ACC112 (cell line): Measurements from ENCODE around the gene SEC61A2.

Experiments
- H2AFZ ChIP-seq: fragments of 200-600 bp; sonication (generic); one replicate; pipeline ENCODE4 v1.6.0; 2017; ENCODE audit warnings: antibody characterized with exemption, low read length; ENCODE audit not compliant: unreplicated experiment
- H3K27ac ChIP-seq: fragments of 200-600 bp; sonication (generic); 2 replicates; pipeline ENCODE4 v1.5.1; 2014; ENCODE audit warnings: low read depth, mild to moderate bottlenecking, antibody characterized with exemption, low read length, moderate library complexity
- H3K27me3 ChIP-seq: fragments of 200-600 bp; sonication (generic); 2 replicates; pipeline ENCODE4 v1.6.1; 2014; ENCODE audit warnings: mild to moderate bottlenecking, antibody characterized with exemption, low read length, moderate library complexity, mixed read lengths; ENCODE audit not compliant: insufficient read depth
- H3K36me3 ChIP-seq: fragments of 200-600 bp; sonication (generic); 2 replicates; pipeline ENCODE4 v1.6.1; 2016; ENCODE audit warnings: mild to moderate bottlenecking, antibody characterized with exemption, low read length, moderate library complexity, mixed read lengths; ENCODE audit not compliant: insufficient read depth
- H3K4me1 ChIP-seq: fragments of 200-600 bp; sonication (generic); one replicate; pipeline ENCODE4 v1.6.1; 2016; ENCODE audit warnings: low read length, mixed read lengths; ENCODE audit not compliant: insufficient read depth, unreplicated experiment, control insufficient read depth
- H3K4me3 ChIP-seq: fragments of 200-600 bp; sonication (generic); 2 replicates; pipeline ENCODE4 v1.5.1; 2014; ENCODE audit warnings: mild to moderate bottlenecking, low read depth, low read length
- H3K79me2 ChIP-seq: fragments of 200-600 bp; sonication (generic); one replicate; pipeline ENCODE4 v1.6.0; 2016; ENCODE audit warnings: low read length; ENCODE audit not compliant: control insufficient read depth, unreplicated experiment, insufficient read depth

The SEC61A2 gene

DNA sequence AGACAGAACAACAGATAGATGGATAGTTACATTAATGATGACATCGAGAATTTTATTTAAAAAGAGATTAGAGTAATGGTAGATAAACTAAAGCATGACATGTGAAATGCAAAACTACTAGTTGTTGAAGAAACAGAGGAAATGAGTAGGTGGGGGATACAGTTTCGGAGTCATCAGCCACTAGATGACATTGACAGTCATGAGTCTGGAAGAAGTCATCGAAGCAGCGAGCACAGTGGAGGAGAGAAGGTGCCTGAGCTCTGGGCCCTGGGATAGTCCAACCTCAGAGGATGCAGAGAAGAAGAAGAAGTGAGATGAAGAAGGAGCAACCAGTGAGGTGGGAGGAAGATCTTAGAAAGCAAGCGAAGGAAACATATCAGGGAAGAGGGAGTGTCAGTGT lies 20.2 kb upstream of the SEC61A2 start:
- Histone ChIP-seq H3K27me3 (no peaks in the 10 kb centered on the region), H3K4me3 (no peak overlapping the region), H2AFZ (no peak overlapping the region), H3K27ac (no peak overlapping the region), H3K36me3 (no peaks in the 10 kb centered on the region), H3K79me2 (no peaks in the 10 kb centered on the region), H3K4me1 (no peaks in the 10 kb centered on the region)

- Histone ChIP-seq H3K4me1 (no peaks in the 10 kb centered on the region), H3K27ac (no peak overlapping the region), H3K4me3 (no peak overlapping the region), H3K27me3 (no peaks in the 10 kb centered on the region), H3K79me2 (no peaks in the 10 kb centered on the region), H3K36me3 (no peaks in the 10 kb centered on the region), H2AFZ (no peak overlapping the region)
These were observed 17.9 kb upstream of the SEC61A2 start for GRCh38 chr10:12111528-12111927.

DNA sequence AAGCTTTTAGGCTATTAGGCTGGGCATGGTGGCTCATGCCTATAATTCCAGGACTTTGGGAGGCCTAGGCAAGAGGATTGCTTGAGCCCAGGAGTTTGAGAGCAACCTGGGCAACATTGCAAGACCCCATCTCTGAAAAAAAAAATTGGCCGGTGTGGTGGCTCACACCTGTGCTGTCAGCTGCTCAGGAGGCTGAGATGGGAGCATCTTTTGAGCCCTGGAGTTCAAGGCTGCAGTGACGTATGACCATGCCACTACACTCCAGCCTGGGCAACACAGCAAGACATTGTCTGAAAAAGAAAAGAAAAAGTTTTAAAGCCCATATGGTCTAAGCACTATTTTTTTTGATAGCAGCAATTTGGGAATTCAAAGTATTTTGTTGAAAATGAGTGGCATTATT lies 15.8 kb upstream of the SEC61A2 start:
- H3K4me3 ChIP-seq: no peak overlapping the region
- no peaks in the 10 kb centered on the region for H3K36me3 ChIP-seq
- no peak overlapping the region for H3K27ac ChIP-seq
- no peaks in the 10 kb centered on the region for H3K27me3 ChIP-seq
- no peak overlapping the region for H2AFZ ChIP-seq
- H3K4me1 ChIP-seq: no peaks in the 10 kb centered on the region
- no peaks in the 10 kb centered on the region for H3K79me2 ChIP-seq

DNA sequence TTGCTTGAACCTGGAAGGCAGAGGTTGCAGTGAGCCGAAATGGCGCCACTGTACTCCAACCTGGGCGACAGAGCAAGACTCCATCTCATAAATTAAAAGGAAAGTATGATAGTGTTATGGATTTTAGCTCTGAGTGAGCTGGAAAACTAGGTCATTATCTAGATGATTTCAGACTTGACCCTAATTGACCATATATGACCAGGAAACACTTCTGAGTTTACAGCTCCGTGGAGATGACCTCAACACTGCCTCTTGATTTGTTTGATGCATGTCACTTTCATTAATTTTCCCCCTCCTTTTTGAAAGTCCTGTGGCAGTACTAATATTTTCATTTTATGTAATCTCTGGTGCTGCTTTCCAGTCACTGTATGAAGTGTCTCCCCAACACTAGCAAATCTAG lies 7.8 kb upstream of the SEC61A2 start:
- Histone ChIP-seq H2AFZ (no peak overlapping the region), H3K27ac (no peak overlapping the region), H3K4me3 (no peak overlapping the region), H3K27me3 (no peaks in the 10 kb centered on the region), H3K4me1 (no peaks in the 10 kb centered on the region), H3K36me3 (peaks cover 5% of the 10 kb centered on the region; the same call in 1 of the 2 replicates), H3K79me2 (no peaks in the 10 kb centered on the region)

GRCh38 chr10:12130237-12130872 lies 878 bp downstream of the SEC61A2 start:
- H3K4me3 ChIP-seq: peak overlapping the region; percentile 96
- H2AFZ ChIP-seq: peak overlapping the region; percentile 89
- peaks cover 28% of the 10 kb centered on the region for H3K79me2 ChIP-seq
- no peaks in the 10 kb centered on the region for H3K4me1 ChIP-seq
- H3K27me3 ChIP-seq: no peaks in the 10 kb centered on the region
- peak overlapping the region; percentile 13; the same call in 1 of the 2 replicates for H3K27ac ChIP-seq
- peaks cover 3% of the 10 kb centered on the region; the same call in 1 of the 2 replicates for H3K36me3 ChIP-seq

- Histone ChIP-seq H3K27ac (no peak overlapping the region), H2AFZ (no peak overlapping the region), H3K4me3 (no peak overlapping the region), H3K4me1 (no peaks in the 10 kb centered on the region), H3K79me2 (peaks cover 17% of the 10 kb centered on the region), H3K36me3 (peaks cover 17% of the 10 kb centered on the region), H3K27me3 (no peaks in the 10 kb centered on the region)
These were observed 6.2 kb downstream of the SEC61A2 start for GRCh38 chr10:12135631-12136030.

GRCh38 chr10:12140038-12140437 lies 10.6 kb downstream of the SEC61A2 start:
- Histone ChIP-seq H3K36me3 (peaks cover 14% of the 10 kb centered on the region), H3K4me3 (no peak overlapping the region), H3K27ac (no peak overlapping the region), H3K79me2 (no peaks in the 10 kb centered on the region), H3K27me3 (no peaks in the 10 kb centered on the region), H2AFZ (no peak overlapping the region), H3K4me1 (no peaks in the 10 kb centered on the region)

DNA sequence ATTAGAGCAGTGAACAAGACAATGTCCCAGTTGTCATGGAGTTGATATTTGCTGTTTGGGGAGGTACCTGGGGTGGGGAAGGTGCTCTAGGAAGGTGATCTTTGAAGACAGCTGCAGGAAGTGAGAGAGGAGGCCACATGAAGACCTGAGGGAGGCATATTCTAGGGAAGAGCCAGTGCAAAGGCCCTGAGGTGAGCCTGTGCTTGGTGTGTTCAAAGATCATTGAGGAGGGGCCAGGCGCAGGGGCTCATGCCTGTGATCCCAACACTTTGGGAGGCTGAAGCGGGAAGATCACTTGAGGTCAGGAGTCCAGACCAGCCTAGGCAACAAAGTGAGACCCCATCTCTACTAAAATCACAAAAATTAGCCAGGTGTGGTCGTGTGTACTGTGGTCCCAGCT lies 15.1 kb downstream of the SEC61A2 start:
- H3K36me3 ChIP-seq: no peaks in the 10 kb centered on the region; the same call in 1 of the 2 replicates
- H3K4me3 ChIP-seq: no peak overlapping the region
- H3K79me2 ChIP-seq: no peaks in the 10 kb centered on the region
- no peaks in the 10 kb centered on the region for H3K4me1 ChIP-seq
- H3K27me3 ChIP-seq: no peaks in the 10 kb centered on the region
- no peak overlapping the region for H2AFZ ChIP-seq
- H3K27ac ChIP-seq: no peak overlapping the region

GRCh38 chr10:12150163-12150562 lies 20.7 kb downstream of the SEC61A2 start:
- Histone ChIP-seq H3K4me1 (no peaks in the 10 kb centered on the region), H3K79me2 (no peaks in the 10 kb centered on the region), H3K4me3 (no peak overlapping the region), H3K27ac (no peak overlapping the region), H3K27me3 (no peaks in the 10 kb centered on the region), H3K36me3 (0 out of 2 replicates have a peak, but pooled peaks cover 3% of the 10 kb centered on the region), H2AFZ (no peak overlapping the region)

GRCh38 chr10:12154516-12154915 lies 25.0 kb downstream of the SEC61A2 start:
- no peak overlapping the region for H3K4me3 ChIP-seq
- H3K27me3 ChIP-seq: no peaks in the 10 kb centered on the region
- H2AFZ ChIP-seq: no peak overlapping the region
- 0 out of 2 replicates have a peak, but pooled peaks cover 6% of the 10 kb centered on the region for H3K36me3 ChIP-seq
- H3K79me2 ChIP-seq: no peaks in the 10 kb centered on the region
- no peaks in the 10 kb centered on the region for H3K4me1 ChIP-seq
- H3K27ac ChIP-seq: no peak overlapping the region

DNA sequence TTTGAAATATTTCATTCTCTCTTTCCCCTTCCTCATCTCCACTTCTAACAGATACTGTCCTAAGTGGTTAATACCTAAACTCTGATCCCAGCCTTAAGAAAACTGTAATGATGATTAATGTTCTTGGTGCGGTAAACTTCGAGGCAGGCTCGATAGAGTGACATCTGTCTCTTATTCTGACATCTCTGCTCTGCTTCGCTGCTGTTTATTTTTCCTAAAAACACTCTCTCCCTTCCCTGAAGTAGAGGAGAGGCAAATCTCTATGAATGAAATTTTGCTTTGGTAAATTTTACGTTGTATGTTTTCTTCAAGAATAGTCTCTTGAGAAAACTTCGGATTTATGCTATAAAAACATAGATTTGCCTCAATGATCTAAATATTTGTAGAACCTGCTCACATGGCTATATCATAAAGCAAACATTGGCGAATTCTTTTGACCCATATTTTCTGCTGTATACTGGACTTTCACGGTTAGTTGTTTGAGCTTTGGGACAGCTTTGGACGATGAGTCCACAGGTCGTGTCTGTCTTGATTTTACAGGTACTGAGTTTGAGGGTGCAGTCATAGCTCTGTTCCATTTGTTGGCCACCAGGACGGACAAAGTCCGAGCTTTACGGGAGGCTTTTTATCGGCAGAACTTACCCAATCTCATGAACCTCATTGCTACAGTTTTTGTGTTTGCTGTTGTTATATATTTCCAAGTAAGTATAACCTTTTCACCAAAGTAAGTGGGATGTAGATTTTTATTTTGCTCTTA lies 27.1 kb downstream of the SEC61A2 start:
- Histone ChIP-seq H3K4me3 (no peak overlapping the region), H3K79me2 (no peaks in the 10 kb centered on the region), H3K27me3 (no peaks in the 10 kb centered on the region), H2AFZ (no peak overlapping the region), H3K4me1 (no peaks in the 10 kb centered on the region), H3K27ac (no peak overlapping the region), H3K36me3 (peaks cover 14% of the 10 kb centered on the region; the same call in 1 of the 2 replicates)
